Measurements from ENCODE around the gene SMAD6.
A peak's percentile ranks its signal among the peaks of the same experiment; 100 is the strongest.

The SMAD6 gene

GRCh38 chr15:66773129-66773873 lies 71.3 kb downstream of the SMAD6 start:
- no peaks in the 10 kb centered on the region for H3K9me3 Mint-ChIP-seq
- peak overlapping the region; percentile 51 for H3K27ac Mint-ChIP-seq
- no peaks in the 10 kb centered on the region for H3K36me3 Mint-ChIP-seq
- no peaks in the 10 kb centered on the region for H3K4me1 Mint-ChIP-seq
- peaks cover under 1% of the 10 kb centered on the region for H3K27me3 Mint-ChIP-seq
- H3K4me3 Mint-ChIP-seq, result no peak overlapping the region

- Mint-ChIP-seq H3K27me3 (no peaks in the 10 kb centered on the region), H3K4me3 (no peak overlapping the region), H3K9me3 (no peaks in the 10 kb centered on the region), H3K36me3 (no peaks in the 10 kb centered on the region), H3K4me1 (no peaks in the 10 kb centered on the region), H3K27ac (no peak overlapping the region)
Measured at GRCh38 chr15:66774001-66774814, 72.2 kb downstream of the SMAD6 start.

- no peak overlapping the region for H3K27ac Mint-ChIP-seq
- no peaks in the 10 kb centered on the region for H3K4me1 Mint-ChIP-seq
- no peaks in the 10 kb centered on the region for H3K9me3 Mint-ChIP-seq
- H3K27me3 Mint-ChIP-seq, result no peaks in the 10 kb centered on the region
- H3K4me3 Mint-ChIP-seq, result no peak overlapping the region
- H3K36me3 Mint-ChIP-seq, result no peaks in the 10 kb centered on the region
Measured at GRCh38 chr15:66775127-66776105, 73.4 kb downstream of the SMAD6 start.

GRCh38 chr15:66777054-66777453 lies 75.0 kb downstream of the SMAD6 start:
- Mint-ChIP-seq H3K4me1 (no peaks in the 10 kb centered on the region), H3K36me3 (no peaks in the 10 kb centered on the region), H3K27me3 (no peaks in the 10 kb centered on the region), H3K4me3 (no peak overlapping the region), H3K27ac (no peak overlapping the region), H3K9me3 (no peaks in the 10 kb centered on the region)

- Mint-ChIP-seq H3K9me3 (no peaks in the 10 kb centered on the region), H3K4me3 (no peak overlapping the region), H3K4me1 (no peaks in the 10 kb centered on the region), H3K36me3 (no peaks in the 10 kb centered on the region), H3K27ac (no peak overlapping the region), H3K27me3 (no peaks in the 10 kb centered on the region)
Measured at GRCh38 chr15:66777596-66778313, 75.7 kb downstream of the SMAD6 start.

- no peaks in the 10 kb centered on the region for H3K4me1 Mint-ChIP-seq
- no peak overlapping the region for H3K4me3 Mint-ChIP-seq
- H3K27me3 Mint-ChIP-seq, result no peaks in the 10 kb centered on the region
Measured at GRCh38 chr15:66778314-66778665, 76.3 kb downstream of the SMAD6 start.

GRCh38 chr15:66778716-66779115 lies 76.7 kb downstream of the SMAD6 start:
- Mint-ChIP-seq H3K4me1 (no peaks in the 10 kb centered on the region), H3K4me3 (no peak overlapping the region), H3K27me3 (no peaks in the 10 kb centered on the region), H3K9me3 (no peaks in the 10 kb centered on the region), H3K36me3 (no peaks in the 10 kb centered on the region), H3K27ac (no peak overlapping the region)

More at GRCh38 chr15:66778314-66778665, 76.3 kb downstream of the SMAD6 start:
- H3K36me3 Mint-ChIP-seq, result no peaks in the 10 kb centered on the region
- H3K27ac Mint-ChIP-seq, result no peak overlapping the region
- no peaks in the 10 kb centered on the region for H3K9me3 Mint-ChIP-seq

- H3K36me3 Mint-ChIP-seq, result no peaks in the 10 kb centered on the region
- H3K4me3 Mint-ChIP-seq, result no peak overlapping the region
- no peaks in the 10 kb centered on the region for H3K27me3 Mint-ChIP-seq
- H3K9me3 Mint-ChIP-seq, result no peaks in the 10 kb centered on the region
- H3K27ac Mint-ChIP-seq, result no peak overlapping the region
- no peaks in the 10 kb centered on the region for H3K4me1 Mint-ChIP-seq
Measured at GRCh38 chr15:66779331-66780009, 77.4 kb downstream of the SMAD6 start.

GRCh38 chr15:66780172-66780972 lies 78.3 kb downstream of the SMAD6 start:
- Mint-ChIP-seq H3K4me3 (no peak overlapping the region), H3K27ac (no peak overlapping the region), H3K36me3 (no peaks in the 10 kb centered on the region), H3K9me3 (no peaks in the 10 kb centered on the region), H3K4me1 (no peaks in the 10 kb centered on the region), H3K27me3 (no peaks in the 10 kb centered on the region)

- no peaks in the 10 kb centered on the region for H3K4me1 Mint-ChIP-seq
- no peaks in the 10 kb centered on the region for H3K27me3 Mint-ChIP-seq
- H3K27ac Mint-ChIP-seq, result no peak overlapping the region
- H3K9me3 Mint-ChIP-seq, result no peaks in the 10 kb centered on the region
- no peaks in the 10 kb centered on the region for H3K36me3 Mint-ChIP-seq
- no peak overlapping the region for H3K4me3 Mint-ChIP-seq
Measured at GRCh38 chr15:66780973-66781718, 79.1 kb downstream of the SMAD6 start.

GRCh38 chr15:66782785-66783184 lies 80.7 kb downstream of the SMAD6 start:
- Mint-ChIP-seq H3K4me1 (no peaks in the 10 kb centered on the region), H3K36me3 (no peaks in the 10 kb centered on the region), H3K27me3 (no peaks in the 10 kb centered on the region), H3K27ac (no peak overlapping the region), H3K4me3 (no peak overlapping the region), H3K9me3 (no peaks in the 10 kb centered on the region)

GRCh38 chr15:66783314-66783713 lies 81.3 kb downstream of the SMAD6 start:
- no peaks in the 10 kb centered on the region for H3K4me1 Mint-ChIP-seq
- H3K27ac Mint-ChIP-seq, result no peak overlapping the region
- no peaks in the 10 kb centered on the region for H3K27me3 Mint-ChIP-seq
- no peaks in the 10 kb centered on the region for H3K36me3 Mint-ChIP-seq
- no peak overlapping the region for H3K4me3 Mint-ChIP-seq
- H3K9me3 Mint-ChIP-seq, result no peaks in the 10 kb centered on the region

GRCh38 chr15:66783725-66784124 lies 81.7 kb downstream of the SMAD6 start:
- H3K27ac Mint-ChIP-seq, result no peak overlapping the region
- no peaks in the 10 kb centered on the region for H3K27me3 Mint-ChIP-seq
- no peak overlapping the region for H3K4me3 Mint-ChIP-seq
- H3K4me1 Mint-ChIP-seq, result no peaks in the 10 kb centered on the region
- no peaks in the 10 kb centered on the region for H3K9me3 Mint-ChIP-seq
- H3K36me3 Mint-ChIP-seq, result no peaks in the 10 kb centered on the region
